ENCODE results near the gene CCRL2. TPM values are rescaled to one million over a fixed set of nuclear protein-coding genes. Genes with fewer than 3 reads are reported as not detected.

CCRL2 gene
- total RNA-seq, 1 donor from 2014 or later = 2.2 TPM

- peaks cover 3% of the 10 kb centered on the region for H3K27me3 Mint-ChIP-seq (ENCODE audit: insufficient read depth)
- H3K27ac Mint-ChIP-seq = peak within 1 kb of the TSS; percentile 93
- intact Hi-C loops (cut with micrococcal nuclease) = loop anchor here (1.0 to 5.0 kb wide), 8 partner anchors 36 to 510 kb away; partner anchors contain the start of gene CXCR6
- no peaks in the 10 kb centered on the region for H3K9me3 Mint-ChIP-seq
- peak within 1 kb of the TSS; percentile 72 for H3K4me3 Mint-ChIP-seq
- peaks cover 16% of the 10 kb centered on the region for H3K36me3 Mint-ChIP-seq (ENCODE audit: low read depth)
- DNase-seq (ENCODE audit: low spot score) = peak; percentile 40
- H3K4me1 Mint-ChIP-seq (ENCODE audit: low read depth) = peaks cover 92% of the 10 kb centered on the region
Measured at GRCh38 chr3:46370839-46371518, 36.1 kb upstream of the CCRL2 start, which contains the start of gene CCR5. Gene CCR5, plus strand, starts transcription at chr3:46370946. Its CDS starts 1,957 bp downstream, at chr3:46372903.

DNA sequence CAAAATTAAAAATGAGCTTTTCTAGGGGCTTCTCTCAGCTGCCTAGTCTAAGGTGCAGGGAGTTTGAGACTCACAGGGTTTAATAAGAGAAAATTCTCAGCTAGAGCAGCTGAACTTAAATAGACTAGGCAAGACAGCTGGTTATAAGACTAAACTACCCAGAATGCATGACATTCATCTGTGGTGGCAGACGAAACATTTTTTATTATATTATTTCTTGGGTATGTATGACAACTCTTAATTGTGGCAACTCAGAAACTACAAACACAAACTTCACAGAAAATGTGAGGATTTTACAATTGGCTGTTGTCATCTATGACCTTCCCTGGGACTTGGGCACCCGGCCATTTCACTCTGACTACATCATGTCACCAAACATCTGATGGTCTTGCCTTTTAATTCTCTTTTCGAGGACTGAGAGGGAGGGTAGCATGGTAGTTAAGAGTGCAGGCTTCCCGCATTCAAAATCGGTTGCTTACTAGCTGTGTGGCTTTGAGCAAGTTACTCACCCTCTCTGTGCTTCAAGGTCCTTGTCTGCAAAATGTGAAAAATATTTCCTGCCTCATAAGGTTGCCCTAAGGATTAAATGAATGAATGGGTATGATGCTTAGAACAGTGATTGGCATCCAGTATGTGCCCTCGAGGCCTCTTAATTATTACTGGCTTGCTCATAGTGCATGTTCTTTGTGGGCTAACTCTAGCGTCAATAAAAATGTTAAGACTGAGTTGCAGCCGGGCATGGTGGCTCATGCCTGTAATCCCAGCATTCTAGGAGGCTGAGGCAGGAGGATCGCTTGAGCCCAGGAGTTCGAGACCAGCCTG is 35.3 kb upstream of the CCRL2 start:
- DNase-seq (ENCODE audit: low spot score) = no peak
- peaks cover 14% of the 10 kb centered on the region for H3K36me3 Mint-ChIP-seq (ENCODE audit: low read depth)
- peak overlapping the region; percentile 72 for H3K4me3 Mint-ChIP-seq
- no peaks in the 10 kb centered on the region for H3K9me3 Mint-ChIP-seq
- H3K4me1 Mint-ChIP-seq (ENCODE audit: low read depth) = peaks cover 88% of the 10 kb centered on the region
- peaks cover 4% of the 10 kb centered on the region for H3K27me3 Mint-ChIP-seq (ENCODE audit: insufficient read depth)
- intact Hi-C loops (cut with micrococcal nuclease) = loop anchor here (1.0 to 5.0 kb wide), 6 partner anchors 95 to 432 kb away; no protein-coding TSS in a partner anchor
- H3K27ac Mint-ChIP-seq = peak overlapping the region; percentile 93

DNA sequence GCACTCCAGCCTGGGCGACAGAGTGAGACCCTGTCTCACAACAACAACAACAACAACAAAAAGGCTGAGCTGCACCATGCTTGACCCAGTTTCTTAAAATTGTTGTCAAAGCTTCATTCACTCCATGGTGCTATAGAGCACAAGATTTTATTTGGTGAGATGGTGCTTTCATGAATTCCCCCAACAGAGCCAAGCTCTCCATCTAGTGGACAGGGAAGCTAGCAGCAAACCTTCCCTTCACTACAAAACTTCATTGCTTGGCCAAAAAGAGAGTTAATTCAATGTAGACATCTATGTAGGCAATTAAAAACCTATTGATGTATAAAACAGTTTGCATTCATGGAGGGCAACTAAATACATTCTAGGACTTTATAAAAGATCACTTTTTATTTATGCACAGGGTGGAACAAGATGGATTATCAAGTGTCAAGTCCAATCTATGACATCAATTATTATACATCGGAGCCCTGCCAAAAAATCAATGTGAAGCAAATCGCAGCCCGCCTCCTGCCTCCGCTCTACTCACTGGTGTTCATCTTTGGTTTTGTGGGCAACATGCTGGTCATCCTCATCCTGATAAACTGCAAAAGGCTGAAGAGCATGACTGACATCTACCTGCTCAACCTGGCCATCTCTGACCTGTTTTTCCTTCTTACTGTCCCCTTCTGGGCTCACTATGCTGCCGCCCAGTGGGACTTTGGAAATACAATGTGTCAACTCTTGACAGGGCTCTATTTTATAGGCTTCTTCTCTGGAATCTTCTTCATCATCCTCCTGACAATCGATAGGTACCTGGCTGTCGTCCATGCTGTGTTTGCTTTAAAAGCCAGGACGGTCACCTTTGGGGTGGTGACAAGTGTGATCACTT is 34.3 kb upstream of the CCRL2 start:
- H3K4me1 Mint-ChIP-seq (ENCODE audit: low read depth) = peaks cover 84% of the 10 kb centered on the region
- H3K4me3 Mint-ChIP-seq = peak overlapping the region; percentile 58
- no peaks in the 10 kb centered on the region for H3K9me3 Mint-ChIP-seq
- H3K27me3 Mint-ChIP-seq (ENCODE audit: insufficient read depth) = peaks cover 6% of the 10 kb centered on the region
- H3K27ac Mint-ChIP-seq = peak overlapping the region; percentile 22
- peak; percentile 31 for DNase-seq (ENCODE audit: low spot score)
- peaks cover 18% of the 10 kb centered on the region for H3K36me3 Mint-ChIP-seq (ENCODE audit: low read depth)
- intact Hi-C loops (cut with micrococcal nuclease) = loop anchor here (1.0 to 5.0 kb wide), 5 partner anchors 96 to 433 kb away; no protein-coding TSS in a partner anchor

DNA sequence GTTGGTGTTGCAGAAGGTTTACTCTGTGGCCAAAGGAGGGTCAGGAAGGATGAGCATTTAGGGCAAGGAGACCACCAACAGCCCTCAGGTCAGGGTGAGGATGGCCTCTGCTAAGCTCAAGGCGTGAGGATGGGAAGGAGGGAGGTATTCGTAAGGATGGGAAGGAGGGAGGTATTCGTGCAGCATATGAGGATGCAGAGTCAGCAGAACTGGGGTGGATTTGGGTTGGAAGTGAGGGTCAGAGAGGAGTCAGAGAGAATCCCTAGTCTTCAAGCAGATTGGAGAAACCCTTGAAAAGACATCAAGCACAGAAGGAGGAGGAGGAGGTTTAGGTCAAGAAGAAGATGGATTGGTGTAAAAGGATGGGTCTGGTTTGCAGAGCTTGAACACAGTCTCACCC is 32.3 kb upstream of the CCRL2 start:
- H3K4me3 Mint-ChIP-seq = peak overlapping the region; percentile 17

DNA sequence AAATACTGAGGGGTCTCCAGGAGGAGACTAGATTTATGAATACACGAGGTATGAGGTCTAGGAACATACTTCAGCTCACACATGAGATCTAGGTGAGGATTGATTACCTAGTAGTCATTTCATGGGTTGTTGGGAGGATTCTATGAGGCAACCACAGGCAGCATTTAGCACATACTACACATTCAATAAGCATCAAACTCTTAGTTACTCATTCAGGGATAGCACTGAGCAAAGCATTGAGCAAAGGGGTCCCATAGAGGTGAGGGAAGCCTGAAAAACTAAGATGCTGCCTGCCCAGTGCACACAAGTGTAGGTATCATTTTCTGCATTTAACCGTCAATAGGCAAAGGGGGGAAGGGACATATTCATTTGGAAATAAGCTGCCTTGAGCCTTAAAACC is 31.8 kb upstream of the CCRL2 start:
- H3K36me3 Mint-ChIP-seq (ENCODE audit: low read depth) = peaks cover 20% of the 10 kb centered on the region
- peaks cover 69% of the 10 kb centered on the region for H3K4me1 Mint-ChIP-seq (ENCODE audit: low read depth)
- peaks cover 6% of the 10 kb centered on the region for H3K27me3 Mint-ChIP-seq (ENCODE audit: insufficient read depth)
- H3K27ac Mint-ChIP-seq = peak overlapping the region; percentile 42
- DNase-seq (ENCODE audit: low spot score) = no peak
- intact Hi-C loops (cut with micrococcal nuclease) = loop anchor here (1.0 to 2.0 kb wide), 2 partner anchors 66 to 76 kb away; no protein-coding TSS in a partner anchor
- no peaks in the 10 kb centered on the region for H3K9me3 Mint-ChIP-seq
- H3K4me3 Mint-ChIP-seq = peak overlapping the region; percentile 17

More for the DNA sequence above, 32.3 kb upstream of the CCRL2 start:
- Mint-ChIP-seq H3K27ac (peak overlapping the region; percentile 42), H3K27me3 (ENCODE audit: insufficient read depth) (peaks cover 6% of the 10 kb centered on the region), H3K9me3 (no peaks in the 10 kb centered on the region), H3K36me3 (ENCODE audit: low read depth) (peaks cover 20% of the 10 kb centered on the region), H3K4me1 (ENCODE audit: low read depth) (peaks cover 70% of the 10 kb centered on the region)
- intact Hi-C loops (cut with micrococcal nuclease) = loop anchor here (1.0 to 5.0 kb wide), 3 partner anchors 66 to 147 kb away; no protein-coding TSS in a partner anchor
- DNase-seq (ENCODE audit: low spot score) = no peak

- peaks cover 22% of the 10 kb centered on the region for H3K36me3 Mint-ChIP-seq (ENCODE audit: low read depth)
- peaks cover 6% of the 10 kb centered on the region for H3K27me3 Mint-ChIP-seq (ENCODE audit: insufficient read depth)
- H3K4me1 Mint-ChIP-seq (ENCODE audit: low read depth) = peaks cover 69% of the 10 kb centered on the region
- no peak for DNase-seq (ENCODE audit: low spot score)
- intact Hi-C loops (cut with micrococcal nuclease) = loop anchor here (1.0 to 2.0 kb wide), 2 partner anchors 65 to 77 kb away; no protein-coding TSS in a partner anchor
- H3K9me3 Mint-ChIP-seq = no peaks in the 10 kb centered on the region
- peak overlapping the region; percentile 50 for H3K27ac Mint-ChIP-seq
- H3K4me3 Mint-ChIP-seq = peak overlapping the region; percentile 25
Measured at GRCh38 chr3:46375814-46376213, 31.2 kb upstream of the CCRL2 start.

GRCh38 chr3:46378426-46378942 is 28.6 kb upstream of the CCRL2 start:
- peak; percentile 55 for DNase-seq (ENCODE audit: low spot score)
- intact Hi-C loops (cut with micrococcal nuclease) = loop anchor here (1.0 to 2.0 kb wide), 3 partner anchors 299 to 618 kb away; no protein-coding TSS in a partner anchor
- Mint-ChIP-seq H3K9me3 (no peaks in the 10 kb centered on the region), H3K27ac (no peak overlapping the region), H3K4me1 (ENCODE audit: low read depth) (peaks cover 56% of the 10 kb centered on the region), H3K4me3 (no peak overlapping the region), H3K36me3 (ENCODE audit: low read depth) (peaks cover 16% of the 10 kb centered on the region), H3K27me3 (ENCODE audit: insufficient read depth) (peaks cover 8% of the 10 kb centered on the region)

DNA sequence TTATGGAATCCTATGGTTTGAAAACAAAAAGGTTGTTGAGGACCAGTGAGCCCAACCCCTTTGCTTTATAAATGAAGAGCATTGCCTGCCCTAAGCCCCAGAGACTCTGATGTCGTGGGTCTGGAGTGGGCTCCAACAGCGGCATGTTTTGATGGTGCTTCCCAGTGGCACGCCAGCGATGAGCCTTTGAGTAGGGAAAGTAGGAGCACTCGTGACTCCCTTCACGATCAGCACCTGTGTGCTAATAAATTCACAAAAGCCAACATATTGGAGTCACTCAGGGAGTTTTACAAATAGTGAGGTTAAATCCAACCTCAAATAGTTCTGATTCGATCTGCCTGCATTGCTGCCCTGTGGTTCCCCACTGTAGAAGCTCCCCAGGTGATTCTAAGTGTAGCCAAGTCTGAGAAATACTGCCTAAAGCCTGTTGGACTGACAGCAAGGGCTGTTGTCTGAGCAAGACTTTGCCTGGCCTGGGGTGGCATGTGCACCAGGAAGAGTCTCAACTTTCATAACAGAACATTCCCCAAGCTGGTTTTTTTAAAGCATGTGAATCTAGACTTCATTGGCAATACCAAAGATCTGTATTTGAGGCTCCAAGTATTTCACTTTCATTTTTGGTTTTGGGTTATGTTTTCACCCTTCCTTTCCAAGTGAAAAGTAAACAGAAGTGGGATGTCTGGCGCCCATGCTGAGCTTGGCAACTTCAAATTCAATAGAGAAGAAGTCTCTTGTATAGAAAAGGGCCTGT is 26.4 kb upstream of the CCRL2 start:
- no peak for DNase-seq (ENCODE audit: low spot score)
- Mint-ChIP-seq H3K4me3 (peak overlapping the region; percentile 27), H3K27me3 (ENCODE audit: insufficient read depth) (peaks cover 5% of the 10 kb centered on the region), H3K27ac (peak overlapping the region; percentile 58), H3K4me1 (ENCODE audit: low read depth) (peaks cover 50% of the 10 kb centered on the region), H3K9me3 (no peaks in the 10 kb centered on the region), H3K36me3 (ENCODE audit: low read depth) (peaks cover 9% of the 10 kb centered on the region)
- intact Hi-C loops (cut with micrococcal nuclease) = no loop called here

DNA sequence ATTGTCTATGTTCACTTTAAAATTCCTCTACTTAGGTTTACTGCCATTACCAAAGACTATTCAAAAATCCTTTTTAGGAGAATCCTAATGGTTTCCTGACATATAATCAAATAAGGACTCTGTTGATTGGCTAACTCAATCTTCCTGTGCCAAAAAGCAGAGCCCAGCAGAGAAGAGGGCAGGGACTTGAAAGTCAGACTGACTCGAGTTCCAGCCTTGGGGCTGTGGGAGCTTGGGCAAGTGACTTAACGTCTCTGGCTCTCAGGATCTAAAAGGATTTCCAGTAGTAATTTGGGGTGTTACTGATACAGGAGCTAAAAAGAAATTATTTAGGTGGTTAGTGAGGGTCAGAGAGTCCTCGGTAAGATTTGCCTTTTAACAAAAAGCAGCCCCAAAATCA is 25.4 kb upstream of the CCRL2 start:
- Mint-ChIP-seq H3K36me3 (ENCODE audit: low read depth) (peaks cover 10% of the 10 kb centered on the region), H3K9me3 (no peaks in the 10 kb centered on the region), H3K4me3 (no peak overlapping the region), H3K27me3 (ENCODE audit: insufficient read depth) (peaks cover 5% of the 10 kb centered on the region), H3K4me1 (ENCODE audit: low read depth) (peaks cover 48% of the 10 kb centered on the region), H3K27ac (no peak overlapping the region)
- intact Hi-C loops (cut with micrococcal nuclease) = no loop called here
- no peak for DNase-seq (ENCODE audit: low spot score)

DNA sequence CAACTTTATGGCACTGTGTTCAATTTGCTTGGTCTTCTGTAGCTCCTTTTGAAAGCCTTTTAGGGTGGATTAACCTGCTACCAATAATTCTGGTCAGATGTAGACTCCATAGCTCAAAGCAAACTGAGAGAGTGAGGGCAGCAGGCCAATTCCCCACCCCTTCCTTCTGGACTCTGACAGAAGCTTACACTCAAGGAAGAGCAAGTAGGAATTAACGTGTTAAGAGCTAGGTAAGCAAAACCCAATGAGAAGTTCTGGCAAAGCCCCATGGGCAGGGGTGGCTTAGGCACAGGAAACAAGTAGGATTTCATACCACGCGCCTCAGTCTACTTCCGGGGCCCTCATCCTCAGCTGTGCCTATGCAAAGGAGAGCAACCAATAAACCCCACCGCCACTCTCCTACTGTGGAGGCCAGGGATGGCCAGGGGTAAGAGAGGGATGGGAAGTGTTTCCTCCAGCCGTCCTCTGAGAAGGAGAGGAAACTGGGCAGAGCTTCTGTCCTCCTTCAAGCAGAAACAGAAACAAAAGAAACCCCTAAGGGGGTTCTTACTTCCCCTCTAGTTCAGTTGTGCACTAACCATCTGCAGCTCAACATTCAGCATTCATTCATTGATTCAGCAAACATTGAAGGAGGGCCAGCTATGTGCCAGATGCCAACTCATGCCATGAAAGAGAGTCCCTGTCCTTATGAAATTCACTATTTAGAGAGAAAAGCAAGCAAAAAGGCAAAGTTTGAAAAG is 23.7 kb upstream of the CCRL2 start:
- H3K27me3 Mint-ChIP-seq (ENCODE audit: insufficient read depth) = peaks cover 2% of the 10 kb centered on the region
- peaks cover 44% of the 10 kb centered on the region for H3K4me1 Mint-ChIP-seq (ENCODE audit: low read depth)
- no peak overlapping the region for H3K27ac Mint-ChIP-seq
- H3K36me3 Mint-ChIP-seq (ENCODE audit: low read depth) = peaks cover 4% of the 10 kb centered on the region
- H3K9me3 Mint-ChIP-seq = no peaks in the 10 kb centered on the region
- DNase-seq (ENCODE audit: low spot score) = no peak
- H3K4me3 Mint-ChIP-seq = no peak overlapping the region
- intact Hi-C loops (cut with micrococcal nuclease) = no loop called here

DNA sequence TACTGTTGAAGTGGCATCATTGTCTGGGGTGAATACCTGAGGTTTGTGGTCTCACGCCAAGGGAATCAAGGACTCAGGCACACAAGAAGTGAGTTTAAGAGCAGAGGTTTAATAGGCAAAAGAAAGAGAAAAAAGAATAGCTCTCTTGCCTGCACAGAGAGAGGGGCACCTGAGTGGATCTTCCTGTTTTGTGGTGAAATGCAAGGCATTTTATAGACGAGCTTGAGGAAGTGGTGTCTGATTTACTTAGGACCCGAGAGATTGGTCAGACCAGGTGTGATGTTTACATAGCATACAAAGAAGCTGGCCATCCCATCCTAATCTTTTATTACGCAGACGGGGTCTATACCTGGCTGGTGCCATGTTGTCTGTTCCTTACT is 23.1 kb upstream of the CCRL2 start:
- DNase-seq (ENCODE audit: low spot score) = no peak
- Mint-ChIP-seq H3K9me3 (no peaks in the 10 kb centered on the region), H3K36me3 (ENCODE audit: low read depth) (peaks cover 4% of the 10 kb centered on the region), H3K4me1 (ENCODE audit: low read depth) (peaks cover 42% of the 10 kb centered on the region), H3K4me3 (no peak overlapping the region), H3K27me3 (ENCODE audit: insufficient read depth) (peaks cover 2% of the 10 kb centered on the region), H3K27ac (no peak overlapping the region)
- intact Hi-C loops (cut with micrococcal nuclease) = no loop called here
